ELR (cell line): Measurements from ENCODE around the gene FOXP1.
"Not testable (repeated sequence)": the region's sequence is repeated elsewhere in the genome, so short reads cannot be mapped to it uniquely, and the experiment has no call there.

Experiments
- DNase-seq: peaks from one replicate; pipeline ENCODE4 v3.0.0-alpha.2; 2015; ENCODE audit warnings: low read depth

The FOXP1 gene

DNA sequence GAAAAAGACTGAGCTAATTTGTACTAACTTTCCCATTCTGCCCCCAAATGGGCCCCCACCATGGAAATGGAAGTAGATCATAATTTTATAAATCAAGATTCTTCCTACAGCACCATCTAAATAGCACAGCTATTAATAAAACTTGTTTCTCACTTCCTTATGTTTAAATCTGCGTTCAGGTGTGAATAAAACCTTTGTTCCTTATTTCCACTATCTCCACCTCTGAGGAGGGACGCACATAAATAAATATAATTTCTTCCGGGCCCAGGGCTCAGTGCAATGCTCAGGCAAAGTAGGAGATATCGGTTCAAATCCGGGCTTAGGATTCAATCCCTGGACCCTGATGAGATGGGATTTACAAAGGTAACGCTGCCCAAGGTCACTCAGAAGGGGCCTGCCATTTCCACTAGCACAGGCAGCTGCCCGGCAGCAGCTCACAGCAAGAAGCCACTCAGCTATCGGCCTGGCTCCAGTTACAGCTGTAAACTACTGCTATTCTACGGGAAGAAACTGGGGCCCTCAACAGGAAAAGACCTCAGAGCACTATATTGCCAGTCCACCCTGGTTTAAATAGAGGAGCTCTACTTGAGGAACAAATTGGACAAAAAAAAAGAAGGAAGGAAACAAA is 52.5 kb downstream of the FOXP1 start:
- no peak for DNase-seq

DNA sequence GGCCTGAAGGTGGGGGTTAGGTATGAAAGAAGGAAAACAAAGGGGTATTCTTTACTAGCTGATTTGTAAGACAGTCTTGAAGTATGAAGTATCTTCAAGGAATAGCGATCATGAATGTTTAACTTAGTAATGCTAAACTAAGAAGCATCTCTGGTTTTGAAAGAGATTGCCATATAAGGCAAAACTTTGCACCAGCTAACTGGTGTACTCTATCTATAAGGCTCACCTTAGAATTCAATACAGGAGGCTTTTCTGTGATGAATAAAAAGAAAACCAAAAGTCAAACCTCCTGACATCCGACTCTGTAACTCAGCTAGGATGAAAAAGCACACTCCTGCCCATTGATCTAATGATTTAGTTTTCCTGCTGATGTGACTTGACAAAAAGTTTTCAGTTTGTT is 54.7 kb downstream of the FOXP1 start:
- no peak for DNase-seq

DNA sequence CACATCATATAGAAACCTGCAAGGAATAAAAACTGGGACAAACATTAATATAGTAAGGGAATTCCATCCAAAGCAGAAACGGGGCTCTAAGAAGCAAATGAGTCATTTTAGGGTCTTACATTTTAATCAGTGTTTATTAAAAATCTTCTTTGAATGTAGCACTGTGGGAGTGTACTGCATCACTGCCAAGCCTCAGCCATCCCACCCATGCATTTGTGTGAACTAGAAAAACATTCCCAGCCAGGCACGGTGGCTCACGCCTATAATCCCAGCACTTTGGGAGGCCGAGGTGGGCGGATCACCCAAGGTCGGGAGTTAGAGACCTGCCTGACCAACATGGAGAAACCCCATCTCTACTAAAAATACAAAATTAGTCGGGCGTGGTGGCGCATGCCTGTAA is 57.1 kb downstream of the FOXP1 start:
- DNase-seq, result not testable (repeated sequence)

DNA sequence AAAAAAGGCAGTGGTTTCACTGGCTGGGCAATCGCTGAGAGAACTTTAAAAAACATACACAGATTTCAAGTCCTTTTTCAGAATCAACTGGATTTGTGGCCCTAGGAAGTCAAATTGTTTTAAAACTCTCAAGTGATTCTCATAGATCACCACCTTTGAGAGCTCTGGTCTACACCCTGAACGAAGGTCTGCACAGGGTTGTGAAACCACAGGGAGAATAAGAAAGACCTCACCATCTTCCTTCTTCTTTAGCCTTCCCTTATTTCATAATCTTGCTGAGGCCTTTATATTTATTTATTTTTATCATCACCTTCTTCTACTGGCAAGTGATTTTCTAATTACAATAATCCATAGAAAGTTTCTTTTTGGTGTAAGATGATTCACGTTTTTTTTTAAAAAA is 58.1 kb downstream of the FOXP1 start:
- DNase-seq, result no peak

GRCh38 chr3:71524672-71525071 is 58.9 kb downstream of the FOXP1 start:
- DNase-seq, result no peak

- DNase-seq, result no peak
These were observed 59.9 kb downstream of the FOXP1 start for GRCh38 chr3:71523628-71524027.

- no peak for DNase-seq
These were observed 61.3 kb downstream of the FOXP1 start for GRCh38 chr3:71521940-71522876.

- no peak for DNase-seq
These were observed 62.5 kb downstream of the FOXP1 start for GRCh38 chr3:71521021-71521352.

- DNase-seq, result no peak
These were observed 63.1 kb downstream of the FOXP1 start for GRCh38 chr3:71520161-71521020.

DNA sequence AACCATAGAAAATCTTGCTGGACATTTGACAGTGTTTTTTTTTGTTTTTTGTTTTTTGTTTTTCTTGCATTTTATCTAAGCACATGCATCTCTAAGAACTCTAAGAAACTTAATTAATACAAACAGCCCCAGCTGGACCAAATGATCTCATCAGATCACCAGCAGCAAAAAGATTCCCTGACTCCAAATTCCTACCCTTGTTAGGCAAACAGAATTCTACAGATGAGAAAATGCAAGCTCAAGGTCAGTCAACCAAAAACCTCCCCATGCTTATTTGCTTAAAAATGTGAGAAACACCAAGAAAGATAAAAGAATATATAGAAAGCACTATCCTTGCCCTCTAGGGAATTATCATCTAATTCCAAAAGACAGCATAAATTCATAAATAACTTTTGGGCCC is 65.4 kb downstream of the FOXP1 start:
- no peak for DNase-seq

GRCh38 chr3:71517271-71517791 is 66.2 kb downstream of the FOXP1 start:
- no peak for DNase-seq

GRCh38 chr3:71515636-71516365 is 67.7 kb downstream of the FOXP1 start:
- DNase-seq, result no peak

GRCh38 chr3:71514621-71515020 is 68.9 kb downstream of the FOXP1 start:
- DNase-seq, result peak; percentile 30

DNA sequence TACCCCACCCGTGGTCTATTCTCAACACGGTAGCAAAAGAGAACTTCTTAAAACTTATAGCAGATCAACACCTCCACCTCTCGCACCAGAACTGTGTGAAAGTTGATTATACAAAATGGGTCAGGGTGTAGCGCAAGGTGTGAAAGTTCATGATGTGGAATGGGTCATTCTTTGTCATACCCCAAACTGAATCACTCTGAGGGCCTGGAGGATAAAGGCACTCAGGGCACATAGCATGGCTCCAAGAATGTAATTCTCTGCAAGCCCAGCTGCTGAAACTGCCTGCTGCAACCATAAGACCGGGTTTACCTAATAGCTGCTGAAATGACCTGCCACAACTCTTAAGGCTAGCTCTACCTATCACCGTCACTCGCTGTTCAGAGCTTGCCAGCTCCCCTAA is 70.0 kb downstream of the FOXP1 start:
- DNase-seq, result no peak

GRCh38 chr3:71513081-71513480 is 70.4 kb downstream of the FOXP1 start:
- no peak for DNase-seq

DNA sequence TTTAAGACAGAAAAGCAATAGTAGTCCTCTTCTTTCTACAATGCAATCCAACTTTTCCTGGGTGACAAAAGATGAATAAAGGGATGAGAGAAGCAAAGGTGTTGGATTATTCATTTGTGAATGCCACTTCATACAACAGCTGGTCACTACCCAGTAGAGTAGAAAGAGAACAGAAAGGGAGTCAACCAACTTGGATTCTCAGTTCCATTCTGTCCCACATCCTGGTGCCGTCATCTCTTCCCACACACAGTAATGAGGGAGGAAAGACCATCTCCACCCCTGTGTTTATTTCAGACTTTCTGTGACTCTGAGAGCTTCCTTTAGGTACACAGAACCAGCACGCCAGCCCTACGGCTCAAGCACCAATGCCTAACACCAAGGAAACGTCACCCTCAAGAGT is 71.0 kb downstream of the FOXP1 start:
- DNase-seq, result no peak

- DNase-seq, result no peak
These were observed 71.5 kb downstream of the FOXP1 start for GRCh38 chr3:71512000-71512399.

DNA sequence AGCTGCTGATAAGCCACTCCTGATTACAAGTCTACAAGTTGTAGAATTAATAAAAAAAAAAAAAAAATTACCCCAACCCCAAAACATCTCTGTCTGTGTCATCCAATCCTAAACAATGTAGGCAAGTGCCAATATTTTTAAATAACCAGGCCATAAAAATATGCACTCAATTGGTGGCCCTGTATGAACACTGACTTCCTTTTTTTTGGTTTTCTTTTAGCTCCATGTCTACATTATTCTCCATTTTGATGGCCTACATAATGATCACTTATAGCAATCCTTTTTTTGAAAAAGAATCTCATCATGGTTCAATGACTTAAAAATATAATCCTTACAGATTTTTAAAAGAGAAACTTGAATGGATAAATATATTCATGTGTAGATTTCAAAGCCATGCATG is 72.1 kb downstream of the FOXP1 start:
- DNase-seq, result no peak

- peak; percentile 60 for DNase-seq
These were observed 72.5 kb downstream of the FOXP1 start for GRCh38 chr3:71511037-71511436.

GRCh38 chr3:71510510-71510909 is 73.0 kb downstream of the FOXP1 start:
- DNase-seq, result peak; percentile 50

DNA sequence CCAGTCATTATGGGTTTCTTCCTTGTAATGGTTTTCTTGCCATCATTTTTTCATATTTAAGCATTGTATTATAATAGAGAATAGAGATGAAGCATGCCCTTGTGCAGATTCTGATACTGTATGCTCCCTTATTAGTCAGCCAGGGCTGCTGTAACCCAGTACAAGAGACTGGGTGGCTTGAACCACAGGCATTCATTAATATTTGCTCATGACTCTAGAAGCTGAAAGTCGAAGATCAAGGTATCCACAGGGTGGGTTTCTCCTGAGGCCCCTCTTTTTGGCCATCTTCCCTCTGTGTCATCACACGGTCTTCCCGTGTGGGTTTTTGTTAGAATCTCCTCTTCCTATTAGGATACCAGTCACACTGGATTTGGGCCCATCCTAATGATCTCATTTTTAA is 74.5 kb downstream of the FOXP1 start:
- DNase-seq, result no peak
